ENCODE results near the gene CDC25B. TPM values are rescaled to one million over a fixed set of nuclear protein-coding genes. Genes with fewer than 3 reads are reported as not detected.
A peak's percentile ranks its signal among the peaks of the same experiment; 100 is the strongest.

The CDC25B gene
- polyA plus RNA-seq, 2 of the 4 experiments (the other 2 are of a cell fraction): 136 to 150 TPM

GRCh38 chr20:3753098-3753497 is 43.0 kb upstream of the CDC25B start:
- Histone ChIP-seq H3K27ac (no peak overlapping the region), H3K4me1 (peaks cover 7% of the 10 kb centered on the region; the same call in 2 of the 3 replicates), H3K9me3 (no peaks in the 10 kb centered on the region), H3K4me2 (no peak overlapping the region), H3K4me3 (no peak overlapping the region)
- ChIA-PET POLR2A (interaction anchor here (1.4 kb wide), 1 partner anchor 15 kb away, joined by 7 read pairs; the partner anchor contains the start of gene ADISSP), CTCF (interaction anchor here (0.7 to 72.1 kb wide), 17 partner anchors 6 to 166 kb away, joined by 3 to 2233 read pairs (median 4); partner anchors contain the start of genes ADAM33, ADISSP, AP5S1 and CENPB)
- peak; percentile 42; the same call in 1 of the 3 replicates for TF ChIP-seq SMC3 (IDR thresholded peaks at IDR 0.05)
- TF ChIP-seq KDM5A (IDR thresholded peaks at IDR 0.05): no peak
- TF ChIP-seq REST (IDR thresholded peaks at IDR 0.05): no peak
- TF ChIP-seq GATA3 (IDR thresholded peaks at IDR 0.05; ENCODE audit: borderline replicate concordance): no peak
- TF ChIP-seq MAX (IDR thresholded peaks at IDR 0.05): no peak
- peak; percentile 81 for TF ChIP-seq CTCF (IDR thresholded peaks at IDR 0.05)
- TF ChIP-seq RAD21 (conservative IDR thresholded peaks at IDR 0.05 in 1 of 2, IDR thresholded peaks at IDR 0.05 in 1 of 2): peak; percentile 57 to 71
- TF ChIP-seq RFX5 (IDR thresholded peaks at IDR 0.05): no peak
- TF ChIP-seq CEBPB (IDR thresholded peaks at IDR 0.05): no peak
- TF ChIP-seq HES2 (IDR thresholded peaks at IDR 0.05): no peak
- TF ChIP-seq POLR2AphosphoS2 (conservative IDR thresholded peaks at IDR 0.05; ENCODE audit: low read length): no peak
- TF ChIP-seq ATOH8 (CRISPR knock-in tag; IDR thresholded peaks at IDR 0.05; ENCODE audit: low read depth): no peak
- TF ChIP-seq TFCP2L1 (CRISPR knock-in tag; IDR thresholded peaks at IDR 0.05): no peak
- TF ChIP-seq CHD4 (IDR thresholded peaks at IDR 0.05; ENCODE audit: borderline replicate concordance): no peak
- no peak for TF ChIP-seq NR3C1 (IDR thresholded peaks at IDR 0.05)
- TF ChIP-seq CBX8 (IDR thresholded peaks at IDR 0.05): no peak
- TF ChIP-seq KDM1A (IDR thresholded peaks at IDR 0.05; ENCODE audit: low read depth): no peak
- no peak for TF ChIP-seq ZSCAN20 (CRISPR knock-in tag; IDR thresholded peaks at IDR 0.05)
- TF ChIP-seq PBX3 (IDR thresholded peaks at IDR 0.05): no peak
- no peak for TF ChIP-seq ELK1 (IDR thresholded peaks at IDR 0.05; ENCODE audit: low read depth, low read length)
- ATAC-seq (peak; percentile 28 to 62; a peak in 3 of 6 replicates), FAIRE-seq (peak; percentile 84), DNase-seq (ENCODE audit: low read depth in 1 of 2, low spot score in 1 of 2) (peak; percentile 85 to 89)
- WGBS (ENCODE audit: missing lambda C conversion rate): 40% methylated on average over 4 of the region's 4 CpGs
